ENCODE data around the gene DAB2IP. TPM values are rescaled to one million over a fixed set of nuclear protein-coding genes. Genes with fewer than 3 reads are reported as not detected.

Gene DAB2IP
- total RNA-seq, 1 experiment from 2014 or later: 52.6 TPM

DNA sequence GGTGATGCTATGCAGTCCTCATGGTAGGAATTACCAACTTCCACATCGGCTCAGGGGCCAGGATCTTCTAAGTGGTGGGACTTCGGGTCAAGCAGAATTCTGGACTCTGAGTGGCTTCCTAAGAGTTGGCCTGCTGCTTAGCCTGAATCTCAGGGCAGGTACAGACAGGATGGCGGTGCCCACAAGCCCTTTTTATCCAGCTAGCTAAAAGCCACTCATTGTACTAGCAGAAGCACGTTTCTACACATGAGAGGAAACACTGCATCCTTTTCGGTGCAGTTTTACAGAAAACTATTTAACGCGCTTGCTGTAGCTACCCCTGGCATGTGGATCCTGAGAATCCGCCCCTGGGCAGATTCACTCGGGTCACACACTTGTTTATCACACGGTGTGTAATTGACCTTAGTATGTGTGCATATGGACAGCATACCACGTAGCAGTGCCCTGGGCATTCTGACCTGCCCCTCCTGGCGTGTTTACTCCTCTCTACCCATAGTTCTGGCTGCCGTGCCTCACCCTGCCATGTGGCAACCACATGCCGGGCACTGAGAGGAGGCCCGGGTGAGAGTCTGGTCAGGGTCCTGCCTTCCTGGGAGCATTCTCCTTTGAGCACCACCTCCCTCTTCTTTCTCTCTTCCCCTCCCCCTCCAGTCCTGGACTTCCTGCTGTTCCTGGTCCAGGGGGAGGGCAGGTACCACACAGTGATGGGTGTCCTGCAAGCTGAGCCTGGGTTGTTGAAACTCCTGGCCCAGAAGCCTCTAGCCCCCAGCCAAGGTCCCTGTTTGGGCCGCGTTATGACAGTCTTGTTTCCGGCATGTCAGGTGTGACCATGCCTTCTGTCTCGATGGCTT lies 65.9 kb downstream of the DAB2IP start:
- Mint-ChIP-seq H3K36me3 (0 out of 2 replicates have a peak, but pooled peaks cover 3% of the 10 kb centered on the region), H3K9me3 (no peaks in the 10 kb centered on the region), H3K4me3 (no peak overlapping the region), H3K27ac (no peak overlapping the region), H3K4me1 (peaks cover 51% of the 10 kb centered on the region), H3K27me3 (ENCODE audit: low read depth) (no peaks in the 10 kb centered on the region)
- CTCF ChIA-PET: interaction anchor here (1.0 to 6.9 kb wide), 7 partner anchors 17 to 272 kb away, joined by 3 to 44 read pairs (median 6); no protein-coding TSS in a partner anchor
- TF ChIP-seq, protein P1, sequence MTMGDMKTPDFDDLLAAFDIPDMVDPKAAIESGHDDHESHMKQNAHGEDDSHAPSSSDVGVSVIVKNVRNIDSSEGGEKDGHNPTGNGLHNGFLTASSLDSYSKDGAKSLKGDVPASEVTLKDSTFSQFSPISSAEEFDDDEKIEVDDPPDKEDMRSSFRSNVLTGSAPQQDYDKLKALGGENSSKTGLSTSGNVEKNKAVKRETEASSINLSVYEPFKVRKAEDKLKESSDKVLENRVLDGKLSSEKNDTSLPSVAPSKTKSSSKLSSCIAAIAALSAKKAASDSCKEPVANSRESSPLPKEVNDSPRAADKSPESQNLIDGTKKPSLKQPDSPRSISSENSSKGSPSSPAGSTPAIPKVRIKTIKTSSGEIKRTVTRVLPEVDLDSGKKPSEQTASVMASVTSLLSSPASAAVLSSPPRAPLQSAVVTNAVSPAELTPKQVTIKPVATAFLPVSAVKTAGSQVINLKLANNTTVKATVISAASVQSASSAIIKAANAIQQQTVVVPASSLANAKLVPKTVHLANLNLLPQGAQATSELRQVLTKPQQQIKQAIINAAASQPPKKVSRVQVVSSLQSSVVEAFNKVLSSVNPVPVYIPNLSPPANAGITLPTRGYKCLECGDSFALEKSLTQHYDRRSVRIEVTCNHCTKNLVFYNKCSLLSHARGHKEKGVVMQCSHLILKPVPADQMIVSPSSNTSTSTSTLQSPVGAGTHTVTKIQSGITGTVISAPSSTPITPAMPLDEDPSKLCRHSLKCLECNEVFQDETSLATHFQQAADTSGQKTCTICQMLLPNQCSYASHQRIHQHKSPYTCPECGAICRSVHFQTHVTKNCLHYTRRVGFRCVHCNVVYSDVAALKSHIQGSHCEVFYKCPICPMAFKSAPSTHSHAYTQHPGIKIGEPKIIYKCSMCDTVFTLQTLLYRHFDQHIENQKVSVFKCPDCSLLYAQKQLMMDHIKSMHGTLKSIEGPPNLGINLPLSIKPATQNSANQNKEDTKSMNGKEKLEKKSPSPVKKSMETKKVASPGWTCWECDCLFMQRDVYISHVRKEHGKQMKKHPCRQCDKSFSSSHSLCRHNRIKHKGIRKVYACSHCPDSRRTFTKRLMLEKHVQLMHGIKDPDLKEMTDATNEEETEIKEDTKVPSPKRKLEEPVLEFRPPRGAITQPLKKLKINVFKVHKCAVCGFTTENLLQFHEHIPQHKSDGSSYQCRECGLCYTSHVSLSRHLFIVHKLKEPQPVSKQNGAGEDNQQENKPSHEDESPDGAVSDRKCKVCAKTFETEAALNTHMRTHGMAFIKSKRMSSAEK (CRISPR knock-in tag; IDR thresholded peaks at IDR 0.05; ENCODE audit: borderline replicate concordance): no peak
- TF ChIP-seq ZBTB21 (CRISPR knock-in tag; IDR thresholded peaks at IDR 0.05; ENCODE audit: borderline replicate concordance): no peak
- TF ChIP-seq FOXP1 (CRISPR knock-in tag; IDR thresholded peaks at IDR 0.05; ENCODE audit: borderline replicate concordance): 0 out of 2 replicates have a peak, but pooled peaks have one; percentile 36
- TF ChIP-seq, protein P2, sequence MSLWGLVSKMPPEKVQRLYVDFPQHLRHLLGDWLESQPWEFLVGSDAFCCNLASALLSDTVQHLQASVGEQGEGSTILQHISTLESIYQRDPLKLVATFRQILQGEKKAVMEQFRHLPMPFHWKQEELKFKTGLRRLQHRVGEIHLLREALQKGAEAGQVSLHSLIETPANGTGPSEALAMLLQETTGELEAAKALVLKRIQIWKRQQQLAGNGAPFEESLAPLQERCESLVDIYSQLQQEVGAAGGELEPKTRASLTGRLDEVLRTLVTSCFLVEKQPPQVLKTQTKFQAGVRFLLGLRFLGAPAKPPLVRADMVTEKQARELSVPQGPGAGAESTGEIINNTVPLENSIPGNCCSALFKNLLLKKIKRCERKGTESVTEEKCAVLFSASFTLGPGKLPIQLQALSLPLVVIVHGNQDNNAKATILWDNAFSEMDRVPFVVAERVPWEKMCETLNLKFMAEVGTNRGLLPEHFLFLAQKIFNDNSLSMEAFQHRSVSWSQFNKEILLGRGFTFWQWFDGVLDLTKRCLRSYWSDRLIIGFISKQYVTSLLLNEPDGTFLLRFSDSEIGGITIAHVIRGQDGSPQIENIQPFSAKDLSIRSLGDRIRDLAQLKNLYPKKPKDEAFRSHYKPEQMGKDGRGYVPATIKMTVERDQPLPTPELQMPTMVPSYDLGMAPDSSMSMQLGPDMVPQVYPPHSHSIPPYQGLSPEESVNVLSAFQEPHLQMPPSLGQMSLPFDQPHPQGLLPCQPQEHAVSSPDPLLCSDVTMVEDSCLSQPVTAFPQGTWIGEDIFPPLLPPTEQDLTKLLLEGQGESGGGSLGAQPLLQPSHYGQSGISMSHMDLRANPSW (CRISPR knock-in tag; conservative IDR thresholded peaks at IDR 0.05; ENCODE audit: low read depth): no peak
- DNase-seq (ENCODE audit: low spot score) (no peak), ATAC-seq (no peak)
- POLR2A ChIA-PET: interaction anchor here (1.6 kb wide), 1 partner anchor 18 kb away, joined by 4 read pairs; no protein-coding TSS in a partner anchor

DNA sequence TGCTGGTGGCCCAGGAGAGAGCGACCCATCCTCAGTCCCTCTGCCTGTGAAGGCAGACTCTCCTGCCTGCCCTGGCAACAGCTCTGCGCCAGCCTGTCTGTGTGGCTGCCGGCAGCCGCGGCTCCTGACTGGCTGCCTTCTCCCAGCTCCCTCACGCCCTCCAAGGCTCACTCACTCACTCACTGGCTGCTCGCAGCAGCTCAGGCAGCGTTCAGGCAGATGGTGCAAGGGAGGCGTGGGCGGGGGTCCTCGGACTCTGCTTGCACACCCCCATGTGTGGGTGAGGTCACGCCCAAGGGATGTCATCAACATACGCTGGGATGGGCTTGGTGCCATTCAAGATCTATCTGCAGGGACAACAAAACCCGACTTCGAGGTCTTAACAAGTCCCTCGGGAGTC lies 66.7 kb downstream of the DAB2IP start:
- no peak overlapping the region for H3K4me3 Mint-ChIP-seq
- TF ChIP-seq, protein P3, sequence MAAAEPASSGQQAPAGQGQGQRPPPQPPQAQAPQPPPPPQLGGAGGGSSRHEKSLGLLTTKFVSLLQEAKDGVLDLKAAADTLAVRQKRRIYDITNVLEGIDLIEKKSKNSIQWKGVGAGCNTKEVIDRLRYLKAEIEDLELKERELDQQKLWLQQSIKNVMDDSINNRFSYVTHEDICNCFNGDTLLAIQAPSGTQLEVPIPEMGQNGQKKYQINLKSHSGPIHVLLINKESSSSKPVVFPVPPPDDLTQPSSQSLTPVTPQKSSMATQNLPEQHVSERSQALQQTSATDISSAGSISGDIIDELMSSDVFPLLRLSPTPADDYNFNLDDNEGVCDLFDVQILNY (CRISPR knock-in tag; IDR thresholded peaks at IDR 0.05): no peak
- TF ChIP-seq, protein P4, sequence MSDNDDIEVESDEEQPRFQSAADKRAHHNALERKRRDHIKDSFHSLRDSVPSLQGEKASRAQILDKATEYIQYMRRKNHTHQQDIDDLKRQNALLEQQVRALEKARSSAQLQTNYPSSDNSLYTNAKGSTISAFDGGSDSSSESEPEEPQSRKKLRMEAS (CRISPR knock-in tag; IDR thresholded peaks at IDR 0.05): no peak
- TF ChIP-seq PRRX2 (CRISPR knock-in tag; IDR thresholded peaks at IDR 0.05): no peak
- TF ChIP-seq, protein P5, sequence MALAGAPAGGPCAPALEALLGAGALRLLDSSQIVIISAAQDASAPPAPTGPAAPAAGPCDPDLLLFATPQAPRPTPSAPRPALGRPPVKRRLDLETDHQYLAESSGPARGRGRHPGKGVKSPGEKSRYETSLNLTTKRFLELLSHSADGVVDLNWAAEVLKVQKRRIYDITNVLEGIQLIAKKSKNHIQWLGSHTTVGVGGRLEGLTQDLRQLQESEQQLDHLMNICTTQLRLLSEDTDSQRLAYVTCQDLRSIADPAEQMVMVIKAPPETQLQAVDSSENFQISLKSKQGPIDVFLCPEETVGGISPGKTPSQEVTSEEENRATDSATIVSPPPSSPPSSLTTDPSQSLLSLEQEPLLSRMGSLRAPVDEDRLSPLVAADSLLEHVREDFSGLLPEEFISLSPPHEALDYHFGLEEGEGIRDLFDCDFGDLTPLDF (CRISPR knock-in tag; IDR thresholded peaks at IDR 0.05): no peak
- no peak for TF ChIP-seq FOXK1 (CRISPR knock-in tag; IDR thresholded peaks at IDR 0.05)
- no peaks in the 10 kb centered on the region for H3K27me3 Mint-ChIP-seq (ENCODE audit: low read depth)
- no peak for DNase-seq (ENCODE audit: low spot score)
- H3K9me3 Mint-ChIP-seq: no peaks in the 10 kb centered on the region
- H3K27ac Mint-ChIP-seq: peak overlapping the region; percentile 45; the same call in 1 of the 2 replicates
- peaks cover 51% of the 10 kb centered on the region for H3K4me1 Mint-ChIP-seq
- peak; percentile 52 for ATAC-seq
- 0 out of 2 replicates have a peak, but pooled peaks cover 3% of the 10 kb centered on the region for H3K36me3 Mint-ChIP-seq
- ChIA-PET POLR2A (interaction anchor here (1.6 kb wide), 1 partner anchor 17 kb away, joined by 4 read pairs; no protein-coding TSS in a partner anchor), CTCF (interaction anchor here (0.7 to 6.9 kb wide), 11 partner anchors 9 to 271 kb away, joined by 3 to 44 read pairs (median 5); no protein-coding TSS in a partner anchor)
